Gastrocnemius medialis (tissue), 4 donors: ENCODE measurements around the gene PEX5L.

Experiments
- POLR2A ChIP-seq, 2 donors: fragments of 450-650 bp; IDR thresholded peaks; one replicate each; pipeline ENCODE4 v1.6.1; 2017; ENCODE audit warnings: antibody characterized with exemption in 2 of 2, mild to moderate bottlenecking in 2 of 2, moderate library complexity in 2 of 2
- TF ChIP-seq, protein P1 (sequence below), 5 experiments: fragments of 450-650 bp in 3 of 5; fragments of 200-600 bp in 2 of 5; sonication (generic) in 2 of 5; IDR thresholded peaks in 4 of 5; conservative IDR thresholded peaks in 1 of 5; 1 replicate in 4 of 5; 2 replicates in 1 of 5; pipeline ENCODE4 v1.5.1; 2016 to 2019; ENCODE audit warnings: antibody characterized with exemption in 5 of 5, mild to moderate bottlenecking in 3 of 5, moderate library complexity in 3 of 5

DNA sequence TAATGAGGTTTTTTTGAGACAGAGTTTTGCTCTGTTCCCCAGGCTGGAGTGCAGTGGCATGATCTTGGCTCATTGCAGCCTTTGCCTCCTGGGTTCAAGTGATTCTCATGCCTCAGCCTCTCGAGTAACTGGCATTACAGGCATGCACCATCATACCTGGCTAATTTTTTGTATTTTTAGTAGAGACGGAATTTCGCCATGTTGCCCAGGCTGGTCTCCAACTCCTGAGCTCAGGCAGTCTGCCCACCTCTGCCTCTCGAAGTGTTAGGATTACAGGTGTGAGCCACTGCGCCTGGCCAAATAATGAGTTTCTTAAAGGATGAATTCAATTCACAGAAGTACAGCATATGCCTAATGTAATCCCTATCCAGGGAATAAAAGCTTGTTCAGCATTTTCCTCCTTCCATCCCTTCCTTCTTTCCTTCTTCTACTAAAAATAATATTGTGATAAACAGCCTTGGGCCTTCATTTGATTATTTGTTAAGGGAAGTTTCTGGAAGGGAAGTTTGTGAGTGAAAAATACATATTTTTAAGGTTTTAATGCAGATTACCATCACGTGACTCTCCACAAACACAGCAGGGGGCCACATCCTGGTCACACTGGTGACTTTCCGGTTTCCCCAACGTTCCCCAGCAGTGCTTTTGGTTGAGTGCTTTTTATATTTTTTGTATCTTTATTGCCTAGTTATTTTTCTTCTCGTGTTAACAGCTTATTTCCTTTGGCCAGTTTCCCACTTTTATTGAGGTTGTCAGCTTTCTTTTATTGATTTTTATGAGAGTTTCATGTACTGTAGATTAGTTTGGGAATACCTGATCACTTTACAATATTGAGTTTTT is 267.1 kb downstream of the PEX5L start:
- TF ChIP-seq, protein P1, sequence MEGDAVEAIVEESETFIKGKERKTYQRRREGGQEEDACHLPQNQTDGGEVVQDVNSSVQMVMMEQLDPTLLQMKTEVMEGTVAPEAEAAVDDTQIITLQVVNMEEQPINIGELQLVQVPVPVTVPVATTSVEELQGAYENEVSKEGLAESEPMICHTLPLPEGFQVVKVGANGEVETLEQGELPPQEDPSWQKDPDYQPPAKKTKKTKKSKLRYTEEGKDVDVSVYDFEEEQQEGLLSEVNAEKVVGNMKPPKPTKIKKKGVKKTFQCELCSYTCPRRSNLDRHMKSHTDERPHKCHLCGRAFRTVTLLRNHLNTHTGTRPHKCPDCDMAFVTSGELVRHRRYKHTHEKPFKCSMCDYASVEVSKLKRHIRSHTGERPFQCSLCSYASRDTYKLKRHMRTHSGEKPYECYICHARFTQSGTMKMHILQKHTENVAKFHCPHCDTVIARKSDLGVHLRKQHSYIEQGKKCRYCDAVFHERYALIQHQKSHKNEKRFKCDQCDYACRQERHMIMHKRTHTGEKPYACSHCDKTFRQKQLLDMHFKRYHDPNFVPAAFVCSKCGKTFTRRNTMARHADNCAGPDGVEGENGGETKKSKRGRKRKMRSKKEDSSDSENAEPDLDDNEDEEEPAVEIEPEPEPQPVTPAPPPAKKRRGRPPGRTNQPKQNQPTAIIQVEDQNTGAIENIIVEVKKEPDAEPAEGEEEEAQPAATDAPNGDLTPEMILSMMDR (IDR thresholded peaks at IDR 0.05 in 4 of 5, conservative IDR thresholded peaks at IDR 0.05 in 1 of 5), result no peak
- TF ChIP-seq POLR2A (IDR thresholded peaks at IDR 0.05), result no peak
